ENCODE data around the gene TTLL3.

DNA sequence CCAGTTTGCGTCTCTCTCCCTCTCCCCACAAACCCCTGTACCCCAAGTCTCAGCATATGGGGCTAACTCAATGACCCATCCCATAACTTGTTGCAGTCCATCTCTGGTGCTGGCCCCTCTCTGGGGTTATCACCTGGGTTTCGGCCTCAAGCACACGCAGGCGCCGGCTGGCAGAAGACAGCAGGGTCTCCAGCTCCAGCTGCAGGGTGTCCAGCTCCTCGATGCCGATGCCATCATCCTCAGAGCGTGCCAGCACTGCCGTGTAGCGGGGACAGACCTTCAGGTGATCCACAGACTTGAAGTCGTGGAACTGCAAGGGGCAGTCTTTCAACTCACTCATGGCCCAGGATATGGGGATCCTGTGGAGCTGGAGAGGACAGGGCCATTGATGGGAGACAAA is 18.9 kb upstream of the TTLL3 start:
- no peak for TF ChIP-seq CTCF (IDR thresholded peaks at IDR 0.05; ENCODE audit: control extremely low read depth in 1 of 3, insufficient read depth in 1 of 3, low read depth in 1 of 3, low read length in 3 of 3)
- TF ChIP-seq JUN (IDR thresholded peaks at IDR 0.05; ENCODE audit: low read depth, low read length) = no peak
- no peak for TF ChIP-seq SRF (IDR thresholded peaks at IDR 0.05; ENCODE audit: low read depth, low read length)
- TF ChIP-seq RAD21 (IDR thresholded peaks at IDR 0.05 in 1 of 2, conservative IDR thresholded peaks at IDR 0.05 in 1 of 2; ENCODE audit: low read depth in 2 of 2, low read length in 2 of 2) = no peak
- TF ChIP-seq CBX5 (IDR thresholded peaks at IDR 0.05; ENCODE audit: low read depth, low read length) = no peak

All from H1 (cell line).